IPS-20b (cell line): ENCODE measurements around the gene SNX20.

Source experiments
- H3K27ac ChIP-seq: one replicate; pipeline ENCODE4 v1.5.1; 2013; ENCODE audit warnings: low read length
- H3K27me3 ChIP-seq: 2 replicates; pipeline ENCODE4 v1.6.1; 2013; ENCODE audit warnings: mild to moderate bottlenecking, low read length, inconsistent platforms; ENCODE audit not compliant: insufficient read depth
- H3K36me3 ChIP-seq: 2 replicates; pipeline ENCODE4 v1.6.1; 2013; ENCODE audit warnings: low read depth, mild to moderate bottlenecking, inconsistent platforms, low read length, moderate library complexity; ENCODE audit not compliant: insufficient read depth
- H3K4me1 ChIP-seq: 2 replicates; pipeline ENCODE4 v1.6.1; 2013; ENCODE audit warnings: mild to moderate bottlenecking, control low read depth, inconsistent platforms, low read length, moderate library complexity; ENCODE audit not compliant: insufficient read depth
- H3K4me3 ChIP-seq: 2 replicates; pipeline ENCODE4 v1.5.1; 2013; ENCODE audit warnings: mild to moderate bottlenecking, low read length, inconsistent platforms
- H3K9ac ChIP-seq: 2 replicates; pipeline ENCODE4 v1.6.1; 2013; ENCODE audit warnings: low read depth, mild to moderate bottlenecking, inconsistent platforms, low read length, moderate library complexity
- H3K9me3 ChIP-seq: 2 replicates; pipeline ENCODE4 v1.6.1; 2013; ENCODE audit warnings: mild to moderate bottlenecking, low read depth, low read length, inconsistent platforms; ENCODE audit not compliant: insufficient read depth

The SNX20 gene

GRCh38 chr16:50675686-50676610, 5.2 kb downstream of the SNX20 start:
- Histone ChIP-seq H3K9ac (no peak overlapping the region), H3K4me1 (no peaks in the 10 kb centered on the region), H3K36me3 (no peaks in the 10 kb centered on the region), H3K27ac (no peak overlapping the region), H3K9me3 (peaks cover 20% of the 10 kb centered on the region), H3K27me3 (no peaks in the 10 kb centered on the region), H3K4me3 (no peak overlapping the region)

DNA sequence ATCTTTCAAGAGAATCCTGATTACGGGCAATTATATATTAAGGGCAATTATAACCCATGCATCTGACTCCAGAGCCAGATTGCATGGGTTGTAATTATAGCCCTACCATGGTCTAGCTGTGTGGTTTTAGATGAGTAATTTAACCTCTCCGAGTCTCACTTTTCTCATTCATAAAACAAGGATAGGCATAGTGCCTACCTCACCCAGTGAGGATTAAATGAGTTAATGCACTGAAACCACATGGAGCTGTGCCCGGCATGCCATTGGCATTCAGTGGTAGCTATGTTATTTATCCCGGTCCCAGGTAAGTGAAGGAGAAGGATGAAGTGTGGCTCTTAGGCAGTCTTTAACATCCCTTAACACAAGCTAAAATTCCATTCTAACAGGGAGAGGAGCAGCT, 6.3 kb downstream of the SNX20 start:
- H3K9me3 ChIP-seq: peaks cover 20% of the 10 kb centered on the region
- no peak overlapping the region for H3K4me3 ChIP-seq
- no peaks in the 10 kb centered on the region for H3K4me1 ChIP-seq
- H3K36me3 ChIP-seq: no peaks in the 10 kb centered on the region
- H3K27ac ChIP-seq: no peak overlapping the region
- H3K27me3 ChIP-seq: no peaks in the 10 kb centered on the region
- H3K9ac ChIP-seq: no peak overlapping the region

- no peaks in the 10 kb centered on the region for H3K4me1 ChIP-seq
- H3K9me3 ChIP-seq: peaks cover 20% of the 10 kb centered on the region
- H3K36me3 ChIP-seq: no peaks in the 10 kb centered on the region
- H3K4me3 ChIP-seq: no peak overlapping the region
- no peak overlapping the region for H3K9ac ChIP-seq
- H3K27me3 ChIP-seq: no peaks in the 10 kb centered on the region
- H3K27ac ChIP-seq: no peak overlapping the region
These were observed 7.4 kb downstream of the SNX20 start for GRCh38 chr16:50673496-50674275.

DNA sequence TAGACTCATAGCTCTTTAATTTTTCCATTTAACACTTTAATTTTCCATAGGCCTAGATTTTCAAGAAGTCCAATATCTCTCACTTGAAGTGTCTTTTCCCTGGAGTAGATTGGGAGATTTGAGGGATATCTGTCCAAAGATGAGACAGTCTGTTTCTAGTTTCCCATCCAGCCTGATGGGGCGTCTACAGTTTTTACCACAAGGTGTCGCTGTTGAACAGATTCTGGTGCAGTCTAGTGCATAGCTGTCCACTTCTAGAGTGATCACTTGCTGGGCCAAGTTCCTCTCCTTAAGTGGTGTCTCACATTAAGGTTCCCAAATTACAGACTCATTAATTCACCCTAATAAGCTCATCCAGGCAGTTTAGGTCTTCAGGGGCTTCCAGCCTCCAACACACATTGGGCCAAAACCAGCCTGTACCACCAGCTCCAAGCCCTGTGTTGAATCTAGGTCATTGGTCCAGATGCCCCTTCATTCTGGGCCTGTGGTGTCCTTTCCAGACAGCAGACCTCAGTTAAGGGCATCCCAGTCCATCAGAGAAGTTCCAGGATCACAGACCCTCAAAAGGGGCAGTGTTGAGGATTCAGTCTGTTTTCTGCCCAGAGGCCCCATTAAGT, 9.4 kb downstream of the SNX20 start:
- Histone ChIP-seq H3K9ac (no peak overlapping the region), H3K27ac (no peak overlapping the region), H3K27me3 (no peaks in the 10 kb centered on the region), H3K36me3 (no peaks in the 10 kb centered on the region), H3K4me3 (no peak overlapping the region), H3K4me1 (no peaks in the 10 kb centered on the region), H3K9me3 (peaks cover 20% of the 10 kb centered on the region)

DNA sequence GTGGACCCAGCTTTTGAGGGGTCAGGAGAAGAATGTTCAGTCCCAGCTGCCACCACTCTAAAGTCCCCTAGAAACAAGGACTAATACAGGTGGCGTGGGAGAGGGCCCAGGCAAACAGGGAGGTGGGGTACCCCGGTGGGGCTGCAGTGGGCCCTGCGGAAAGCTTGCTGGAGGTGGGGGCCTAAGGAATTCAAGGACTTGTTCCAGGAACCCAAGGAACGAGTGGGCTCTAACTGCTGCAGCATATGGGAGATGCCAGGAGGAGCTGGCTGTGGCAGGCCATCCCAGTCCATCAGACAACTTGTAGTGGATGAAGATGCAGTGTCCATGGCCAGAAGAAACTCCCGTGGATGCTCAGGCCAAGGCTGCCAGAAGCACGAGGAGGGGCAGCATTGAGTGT, 10.6 kb downstream of the SNX20 start:
- Histone ChIP-seq H3K36me3 (no peaks in the 10 kb centered on the region), H3K9ac (no peak overlapping the region), H3K27me3 (no peaks in the 10 kb centered on the region), H3K9me3 (peaks cover 20% of the 10 kb centered on the region), H3K4me3 (no peak overlapping the region), H3K4me1 (no peaks in the 10 kb centered on the region), H3K27ac (no peak overlapping the region)

DNA sequence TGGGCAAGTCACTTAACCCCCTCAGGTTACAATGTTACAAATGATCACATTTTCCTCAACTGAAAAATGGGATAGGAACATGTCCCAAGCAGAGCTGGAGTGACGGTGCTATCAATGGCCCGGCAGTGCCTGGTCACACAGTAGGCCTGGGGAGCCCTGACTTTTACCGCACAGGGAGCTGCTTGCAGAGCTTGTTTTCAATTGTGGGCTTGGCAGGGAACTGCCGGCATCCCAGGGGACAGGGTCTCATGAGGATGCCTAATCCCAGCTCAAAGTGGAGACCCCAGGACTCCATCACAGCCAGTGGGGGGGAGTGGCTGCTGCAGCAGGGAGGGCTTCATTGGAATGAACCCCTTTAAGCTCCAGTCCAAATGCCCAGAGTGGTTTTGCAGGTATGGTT, 11.4 kb downstream of the SNX20 start:
- H3K9ac ChIP-seq: no peak overlapping the region
- no peaks in the 10 kb centered on the region; the same call in 1 of the 2 replicates for H3K4me1 ChIP-seq
- no peaks in the 10 kb centered on the region for H3K36me3 ChIP-seq
- no peak overlapping the region for H3K4me3 ChIP-seq
- H3K27me3 ChIP-seq: peaks cover 2% of the 10 kb centered on the region
- H3K27ac ChIP-seq: no peak overlapping the region
- peaks cover 20% of the 10 kb centered on the region for H3K9me3 ChIP-seq

DNA sequence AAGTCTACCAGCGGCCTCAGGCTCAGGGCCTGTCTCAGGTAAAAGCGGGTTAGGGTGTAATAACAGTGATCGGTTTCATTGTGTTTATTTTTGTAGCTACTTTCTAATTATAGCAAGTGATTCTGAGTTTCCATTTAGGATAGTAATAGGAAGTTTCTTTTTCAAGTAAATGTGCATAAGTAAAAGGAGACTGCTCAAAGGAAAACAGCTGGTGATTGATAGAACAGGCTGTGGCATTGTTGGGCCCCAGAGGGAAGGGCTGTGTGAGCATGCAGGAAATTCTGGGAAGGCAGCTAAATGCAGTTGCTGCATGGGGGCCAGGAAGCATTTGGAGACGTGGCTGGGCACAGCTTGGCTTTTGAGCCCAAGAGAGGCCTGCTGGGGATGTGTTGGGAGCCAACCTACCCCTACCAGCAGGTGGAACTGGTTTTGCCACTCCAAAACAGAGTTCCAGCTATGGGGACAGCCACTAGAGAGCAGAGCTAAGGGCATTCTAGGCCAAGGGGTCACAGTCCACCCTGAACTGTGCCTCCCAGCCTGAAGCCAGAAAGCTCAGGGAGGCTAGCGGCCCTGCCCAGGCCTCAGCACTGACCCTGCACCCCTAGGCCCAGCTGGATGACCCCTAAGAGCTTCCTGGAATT, 12.6 kb downstream of the SNX20 start:
- Histone ChIP-seq H3K36me3 (no peaks in the 10 kb centered on the region), H3K27ac (no peak overlapping the region), H3K27me3 (peaks cover 9% of the 10 kb centered on the region), H3K4me3 (no peak overlapping the region), H3K4me1 (no peaks in the 10 kb centered on the region; the same call in 1 of the 2 replicates), H3K9ac (no peak overlapping the region), H3K9me3 (peaks cover 20% of the 10 kb centered on the region)

DNA sequence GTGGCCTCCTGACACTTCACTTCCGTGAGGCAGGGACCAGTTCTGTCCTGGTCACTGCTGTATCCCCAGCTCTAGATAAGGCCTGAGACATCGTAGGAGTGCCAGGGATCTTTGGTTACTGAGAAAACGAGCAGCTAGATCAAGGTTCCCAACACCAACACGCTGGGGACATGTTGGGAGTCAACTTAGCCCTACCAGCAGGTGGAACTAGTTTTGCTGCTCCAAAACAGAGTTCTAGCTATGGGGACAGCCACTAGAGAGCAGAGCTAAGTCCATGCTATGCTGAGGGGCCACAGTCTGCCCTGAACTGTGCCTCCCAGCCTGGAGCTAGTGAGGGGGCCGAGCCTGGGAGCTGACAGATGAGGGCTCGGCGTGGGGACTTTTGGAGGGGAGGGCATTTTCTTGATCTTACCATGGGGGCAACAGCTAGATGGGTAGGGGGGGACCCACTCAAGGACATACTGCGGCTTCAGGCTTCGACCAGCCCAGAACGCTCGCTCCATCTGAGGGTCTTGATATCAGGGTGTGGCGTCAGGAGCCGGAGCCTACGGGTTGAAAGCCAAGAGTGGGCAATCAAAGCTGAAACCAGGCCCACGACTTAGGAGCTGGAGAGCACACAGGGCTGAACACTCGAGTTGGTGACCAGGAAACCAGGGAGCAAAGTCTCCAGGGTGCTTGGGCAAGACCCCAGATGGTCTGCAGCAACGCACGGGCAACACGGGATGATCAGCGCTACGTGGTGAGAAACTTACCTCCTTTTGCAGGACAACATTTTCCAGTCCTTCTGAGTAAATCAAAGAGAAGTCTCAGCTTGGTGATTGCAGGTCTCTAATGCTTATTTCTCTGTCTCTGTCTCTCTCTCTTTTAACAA, 13.4 kb downstream of the SNX20 start:
- Histone ChIP-seq H3K4me1 (no peaks in the 10 kb centered on the region; the same call in 1 of the 2 replicates), H3K4me3 (no peak overlapping the region), H3K36me3 (no peaks in the 10 kb centered on the region), H3K27ac (no peak overlapping the region), H3K9me3 (peaks cover 18% of the 10 kb centered on the region), H3K27me3 (peaks cover 9% of the 10 kb centered on the region), H3K9ac (no peak overlapping the region)

DNA sequence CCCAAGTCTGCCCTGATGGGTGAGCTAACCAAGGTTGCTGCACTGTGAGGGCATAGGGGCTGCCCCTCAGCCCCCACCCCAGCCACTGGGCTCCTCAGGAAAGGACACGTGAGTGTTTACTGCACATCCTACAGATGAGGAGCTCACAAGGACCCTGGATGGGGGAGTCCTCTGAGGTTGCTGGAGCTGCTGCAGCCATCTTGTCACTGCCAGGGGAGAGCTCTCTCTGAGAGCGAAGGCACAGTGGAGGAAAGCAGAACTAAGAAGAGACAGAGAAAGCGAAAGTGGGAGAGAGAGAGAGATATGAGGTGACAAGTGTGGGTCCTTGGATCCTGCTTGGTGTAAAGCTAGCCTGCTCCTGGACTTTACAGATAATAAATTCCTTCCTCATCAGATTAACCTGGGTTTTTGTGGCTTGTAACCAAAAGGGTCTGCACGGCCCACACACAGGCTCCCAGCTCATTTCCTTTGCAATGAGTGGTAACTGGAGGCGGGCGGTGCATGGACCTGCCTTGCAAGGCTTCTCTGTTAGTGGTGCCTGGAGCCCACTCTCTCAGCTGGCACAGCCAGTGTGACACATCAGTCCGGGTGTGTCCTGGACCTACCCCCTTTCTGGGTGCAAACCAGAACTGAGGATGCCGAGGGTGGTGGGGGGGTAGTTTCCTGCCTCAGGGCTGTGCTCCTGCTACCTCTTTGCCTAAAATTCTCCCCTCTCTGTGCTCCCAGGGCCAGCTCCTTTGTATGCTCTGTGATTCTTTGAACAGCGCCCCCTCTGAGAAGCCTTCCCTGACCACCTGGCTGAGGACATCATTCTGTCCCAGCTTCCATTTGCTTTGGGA, 14.2 kb downstream of the SNX20 start:
- Histone ChIP-seq H3K27ac (no peak overlapping the region), H3K4me3 (no peak overlapping the region), H3K27me3 (peaks cover 9% of the 10 kb centered on the region), H3K4me1 (no peaks in the 10 kb centered on the region; the same call in 1 of the 2 replicates), H3K9me3 (peaks cover 9% of the 10 kb centered on the region), H3K9ac (no peak overlapping the region), H3K36me3 (no peaks in the 10 kb centered on the region)
